SJSA1 (cell line): ENCODE results near the gene POR. TPM values are rescaled to one million over a fixed set of nuclear protein-coding genes. Genes with fewer than 3 reads are reported as not detected.

ENCODE experiments used
- DNase-seq, 2 experiments: peaks; one replicate each; pipeline ENCODE4 v3.0.0-alpha.2; 2015 to 2020; ENCODE audit warnings: low spot score in 2 of 2, low read depth in 1 of 2
- H3K27ac ChIP-seq: fragments of 250-450 bp; sonication (Bioruptor Pico); 2 replicates; pipeline ENCODE4 v1.5.1; 2020; ENCODE audit warnings: mild to moderate bottlenecking, moderate library complexity
- H3K27me3 ChIP-seq: fragments of 250-450 bp; sonication (Bioruptor Pico); replicated peaks from 2 replicates; pipeline ENCODE4 v1.5.1; 2020; ENCODE audit warnings: mild to moderate bottlenecking, moderate library complexity
- H3K36me3 ChIP-seq: fragments of 250-450 bp; sonication (Bioruptor Pico); 2 replicates; pipeline ENCODE4 v1.5.1; 2020; ENCODE audit warnings: mild to moderate bottlenecking
- H3K4me1 ChIP-seq: fragments of 250-450 bp; sonication (Bioruptor Pico); replicated peaks from 2 replicates; pipeline ENCODE4 v1.6.1; 2021; ENCODE audit warnings: mild to moderate bottlenecking
- H3K4me3 ChIP-seq: fragments of 250-450 bp; sonication (Bioruptor Pico); 2 replicates; pipeline ENCODE4 v1.5.1; 2020; ENCODE audit warnings: mild to moderate bottlenecking
- H3K9me3 ChIP-seq: fragments of 250-450 bp; sonication (Bioruptor Pico); replicated peaks from 2 replicates; pipeline ENCODE4 v1.5.1; 2020; ENCODE audit warnings: mild to moderate bottlenecking
- total RNA-seq: library from RNA; depleted of rRNA; stranded (reverse); fragments of >200 nt; shearing (Covaris generic); gene quantifications from 2 replicates; pipeline ENCODE4 v1.2.3, GENCODE V29; 2014

POR gene
- total RNA-seq, 1 experiment from 2014 or later, result 115 TPM

DNA sequence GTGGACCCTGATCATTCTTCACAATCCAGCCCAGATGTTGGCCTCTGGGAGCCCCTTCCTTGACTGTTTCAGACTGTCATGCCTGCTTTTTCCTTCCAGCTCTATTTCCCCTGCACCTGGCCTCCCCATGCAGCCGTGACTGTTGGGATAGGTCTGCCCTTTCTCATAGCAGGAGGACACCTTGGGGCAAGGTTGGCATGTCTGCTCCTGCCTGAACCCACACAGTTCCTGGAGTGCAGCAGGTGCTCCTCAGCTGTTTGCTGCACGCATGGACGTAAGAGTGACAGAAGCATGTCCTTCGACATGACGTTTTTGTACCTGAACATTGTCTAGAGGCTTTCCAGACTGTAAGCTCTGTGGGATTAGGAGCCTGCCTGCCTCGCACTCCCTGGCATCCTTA, 24.0 kb downstream of the POR start:
- H3K27me3 ChIP-seq, result no peaks in the 10 kb centered on the region
- no peak overlapping the region for H3K4me3 ChIP-seq
- no peak for DNase-seq
- H3K9me3 ChIP-seq, result 0 out of 2 replicates have a peak, but pooled peaks cover 8% of the 10 kb centered on the region
- no peak overlapping the region for H3K27ac ChIP-seq
- H3K36me3 ChIP-seq, result peaks cover 39% of the 10 kb centered on the region
- peaks cover 25% of the 10 kb centered on the region for H3K4me1 ChIP-seq

DNA sequence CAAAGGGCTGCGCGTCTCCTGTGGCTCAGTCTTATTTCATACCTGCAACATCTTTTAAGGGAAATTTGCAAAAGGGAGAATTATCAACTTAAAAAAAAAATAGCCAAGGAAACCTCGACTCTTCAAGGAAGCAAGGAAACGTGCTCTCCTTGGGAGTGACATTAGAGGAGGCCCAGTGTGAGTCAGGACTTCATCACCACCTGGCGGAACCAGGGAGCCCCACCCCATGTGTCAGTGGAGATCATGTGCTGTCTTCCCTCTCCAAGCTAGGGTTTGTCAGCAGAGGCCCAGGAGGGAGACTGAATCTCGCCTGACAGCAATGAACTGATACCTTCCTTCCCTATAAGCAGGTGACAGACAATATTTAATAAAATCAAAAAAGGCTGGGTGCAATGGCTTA, 28.9 kb downstream of the POR start:
- peaks cover 56% of the 10 kb centered on the region for H3K36me3 ChIP-seq
- H3K9me3 ChIP-seq, result no peaks in the 10 kb centered on the region
- no peak for DNase-seq
- no peak overlapping the region for H3K4me3 ChIP-seq
- no peaks in the 10 kb centered on the region for H3K27me3 ChIP-seq
- peaks cover 22% of the 10 kb centered on the region for H3K4me1 ChIP-seq
- H3K27ac ChIP-seq, result no peak overlapping the region

DNA sequence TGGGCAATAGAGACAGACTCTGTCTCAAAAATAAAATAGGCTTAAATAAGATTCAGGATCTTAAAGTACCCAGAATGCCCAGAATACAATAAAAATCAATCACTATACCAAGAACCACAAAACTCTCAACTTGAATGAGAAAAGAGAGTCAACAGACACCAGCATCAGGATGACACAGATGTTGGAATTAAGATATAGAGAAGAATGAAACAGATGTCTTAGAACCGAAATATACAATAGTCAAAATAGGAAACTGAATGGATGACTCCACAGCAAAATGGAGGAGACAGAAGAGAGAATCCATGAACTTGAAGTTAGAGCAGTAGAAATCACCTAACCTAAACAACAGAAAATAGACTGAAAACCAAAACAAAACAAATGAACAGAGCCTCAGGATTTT, 29.6 kb downstream of the POR start:
- DNase-seq, result no peak
- Histone ChIP-seq H3K4me1 (peaks cover 22% of the 10 kb centered on the region), H3K36me3 (peaks cover 52% of the 10 kb centered on the region), H3K27ac (no peak overlapping the region), H3K27me3 (no peaks in the 10 kb centered on the region), H3K4me3 (no peak overlapping the region), H3K9me3 (no peaks in the 10 kb centered on the region)

DNA sequence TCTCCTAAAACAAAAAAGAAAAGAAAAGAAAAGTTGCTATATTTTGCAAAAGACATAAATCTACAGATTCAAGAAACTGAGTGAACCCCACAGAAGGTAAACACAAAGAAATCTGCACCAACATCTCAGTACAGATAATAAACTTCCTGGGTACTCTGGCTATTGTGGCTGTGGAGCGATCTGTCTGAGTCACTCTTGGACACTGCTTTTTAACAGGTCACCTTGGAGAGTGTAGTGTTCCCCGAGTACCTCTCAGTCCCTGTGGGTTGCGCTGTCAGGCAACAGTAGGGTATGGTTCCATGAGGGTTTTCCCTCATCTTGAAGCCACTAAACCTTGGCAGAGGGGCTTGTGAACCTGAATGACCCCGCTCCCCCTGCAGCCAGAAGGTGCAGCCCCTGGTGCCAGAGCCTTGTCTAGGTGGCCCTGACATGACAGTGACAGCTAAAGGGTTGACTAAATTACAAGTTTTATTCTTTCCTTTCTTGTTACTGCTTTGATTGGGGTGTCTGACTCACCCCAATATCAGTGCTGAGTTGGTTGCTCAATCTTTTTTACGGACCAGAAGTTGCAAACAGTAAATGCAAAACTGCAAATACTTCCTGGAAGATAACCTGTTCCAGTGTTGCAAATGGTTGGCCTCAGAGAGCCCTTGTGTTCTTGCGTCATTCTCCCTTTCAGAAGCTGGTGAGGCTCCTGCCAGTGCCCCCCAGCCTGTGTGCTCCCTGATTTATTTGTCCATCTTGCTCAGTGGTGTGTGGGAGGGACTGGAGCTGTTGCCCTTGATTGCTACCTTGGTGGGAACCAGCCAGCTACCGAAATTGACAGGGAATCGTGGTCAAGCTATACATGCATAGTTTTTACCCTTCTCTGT, 30.6 kb downstream of the POR start:
- Histone ChIP-seq H3K9me3 (no peaks in the 10 kb centered on the region), H3K27me3 (no peaks in the 10 kb centered on the region), H3K36me3 (peaks cover 50% of the 10 kb centered on the region), H3K4me1 (peaks cover 22% of the 10 kb centered on the region), H3K27ac (no peak overlapping the region), H3K4me3 (no peak overlapping the region)
- DNase-seq, result no peak

DNA sequence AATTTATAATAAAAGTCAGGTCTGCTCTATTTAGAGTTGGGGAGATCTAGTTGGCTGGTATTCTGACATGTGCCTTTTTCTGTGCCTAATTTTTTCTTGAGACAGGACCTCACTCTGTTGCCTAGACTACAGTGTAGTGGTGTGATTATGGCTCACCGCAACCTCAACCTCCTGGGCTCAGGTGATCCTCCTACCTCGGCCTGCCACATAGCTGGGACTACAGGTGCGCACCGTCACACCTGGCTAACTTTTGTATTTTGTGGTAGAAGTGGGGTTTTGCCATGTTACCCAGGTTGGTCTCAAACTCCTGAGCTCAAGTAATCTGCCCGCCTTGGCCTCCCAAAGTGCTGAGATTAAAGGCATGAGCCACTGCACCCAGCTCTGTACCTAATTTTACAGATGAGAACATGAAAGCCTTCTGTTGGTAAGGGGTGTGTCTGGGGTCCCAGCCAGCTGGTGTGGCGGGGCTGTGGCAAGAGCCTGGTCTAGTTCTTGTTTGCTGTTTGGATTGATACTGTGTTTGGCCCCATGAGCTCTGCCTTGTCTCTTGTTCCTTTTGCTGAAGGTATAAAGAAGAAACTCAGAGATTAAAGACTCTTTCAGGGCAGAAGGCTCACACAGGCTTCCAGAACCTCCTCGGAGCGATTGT, 31.4 kb downstream of the POR start:
- Histone ChIP-seq H3K36me3 (peaks cover 45% of the 10 kb centered on the region), H3K4me3 (no peak overlapping the region), H3K4me1 (peaks cover 22% of the 10 kb centered on the region), H3K27me3 (no peaks in the 10 kb centered on the region), H3K9me3 (no peaks in the 10 kb centered on the region), H3K27ac (no peak overlapping the region)
- no peak for DNase-seq

DNA sequence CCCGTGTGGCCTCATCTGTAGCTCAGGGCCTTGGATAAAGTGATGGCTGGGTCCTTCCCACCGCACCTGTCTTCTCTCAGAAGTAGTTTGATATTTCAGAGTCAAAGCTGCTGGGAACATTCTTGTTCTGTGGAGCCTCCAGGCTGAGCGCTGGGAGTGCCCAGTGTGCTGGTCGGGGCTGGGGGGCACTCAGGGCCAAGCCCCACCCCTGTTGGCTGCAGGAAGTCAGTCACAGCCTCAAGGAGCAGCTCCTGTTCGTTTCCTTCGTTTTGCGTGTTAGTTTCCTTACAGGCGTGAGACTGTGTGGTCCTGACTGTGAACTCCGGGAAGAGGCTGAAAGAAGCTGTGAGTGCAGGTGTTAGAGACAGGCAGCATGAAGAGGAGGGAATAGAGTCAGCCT, 33.2 kb downstream of the POR start:
- no peak overlapping the region for H3K27ac ChIP-seq
- no peak overlapping the region for H3K4me3 ChIP-seq

DNA sequence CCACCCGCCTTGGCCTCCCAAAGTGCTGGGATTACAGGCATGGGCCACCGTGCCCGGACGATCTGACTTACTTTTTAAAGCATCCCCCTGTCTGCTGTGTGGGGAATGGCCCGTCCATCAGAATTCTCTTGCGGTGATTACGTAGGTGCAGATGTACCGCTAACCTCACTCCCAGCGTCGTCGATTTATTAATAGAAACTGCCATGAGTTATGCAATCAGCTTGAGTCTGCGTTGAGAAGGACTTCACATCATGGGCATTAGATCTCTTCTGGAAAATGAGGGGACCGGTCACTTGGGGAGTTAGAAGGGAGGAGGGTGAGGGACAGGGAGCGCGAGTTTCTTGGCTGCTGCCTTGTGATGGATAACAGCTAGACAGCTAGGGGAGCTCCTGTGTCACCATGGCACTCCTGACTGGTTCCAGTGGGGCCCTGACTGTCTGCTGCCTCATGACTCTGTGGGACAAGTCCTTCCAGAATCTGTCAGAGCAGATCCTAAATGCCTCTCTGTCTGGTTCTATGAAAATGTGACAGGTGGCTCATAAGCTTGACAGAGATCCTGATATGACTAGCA, 35.2 kb downstream of the POR start:
- Histone ChIP-seq H3K36me3 (peaks cover 43% of the 10 kb centered on the region), H3K4me3 (no peak overlapping the region), H3K4me1 (peaks cover 4% of the 10 kb centered on the region), H3K9me3 (no peaks in the 10 kb centered on the region), H3K27ac (no peak overlapping the region), H3K27me3 (no peaks in the 10 kb centered on the region)
- no peak for DNase-seq

More for the DNA sequence above, 33.2 kb downstream of the POR start:
- Histone ChIP-seq H3K4me1 (peaks cover 22% of the 10 kb centered on the region), H3K36me3 (peaks cover 43% of the 10 kb centered on the region), H3K9me3 (no peaks in the 10 kb centered on the region), H3K27me3 (no peaks in the 10 kb centered on the region)
- DNase-seq, result no peak

DNA sequence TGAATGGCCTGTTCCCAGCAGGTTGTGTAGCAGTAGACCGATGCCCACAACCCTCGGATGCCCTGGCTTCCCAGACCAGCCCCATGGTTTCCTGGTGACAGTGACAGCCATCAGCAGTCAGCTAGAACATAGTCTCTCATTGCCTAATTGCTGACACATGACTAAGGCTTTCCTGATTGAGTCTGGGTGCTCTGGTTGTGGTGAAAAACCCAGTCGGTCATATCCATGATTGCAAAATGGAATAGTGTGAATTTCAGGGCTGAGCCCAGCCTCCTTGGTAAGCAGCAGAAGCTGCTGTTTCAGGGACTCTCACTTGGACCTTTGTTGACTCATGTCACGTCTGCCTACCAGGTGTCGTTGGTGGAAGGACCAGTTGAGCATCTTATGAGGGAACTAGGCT, 36.6 kb downstream of the POR start:
- peaks cover 50% of the 10 kb centered on the region for H3K36me3 ChIP-seq
- H3K27ac ChIP-seq, result no peak overlapping the region
- no peaks in the 10 kb centered on the region for H3K27me3 ChIP-seq
- H3K4me3 ChIP-seq, result no peak overlapping the region
- H3K9me3 ChIP-seq, result no peaks in the 10 kb centered on the region
- DNase-seq, result no peak
- H3K4me1 ChIP-seq, result peaks cover 12% of the 10 kb centered on the region

DNA sequence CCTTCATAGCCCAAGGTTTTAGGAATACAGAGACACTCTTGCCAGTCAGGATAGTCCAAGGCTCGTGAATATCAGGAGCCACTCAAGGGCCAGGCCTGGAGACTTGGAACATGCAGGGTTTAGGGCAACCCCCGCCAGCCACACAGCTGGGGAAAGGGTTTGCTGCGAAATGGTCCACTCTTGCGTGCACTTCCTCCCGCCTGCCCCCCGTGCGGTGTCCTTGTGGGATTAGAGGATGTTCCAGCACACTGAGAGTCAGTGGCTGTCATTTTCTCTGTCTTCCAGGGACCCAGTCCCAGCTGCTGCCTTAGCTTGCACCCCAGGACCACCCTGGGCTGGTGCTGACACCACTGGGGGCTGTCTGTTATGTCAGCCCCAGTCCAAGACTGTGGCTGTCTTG, 38.5 kb downstream of the POR start:
- DNase-seq, result no peak
- no peak overlapping the region for H3K4me3 ChIP-seq
- no peaks in the 10 kb centered on the region for H3K9me3 ChIP-seq
- H3K27me3 ChIP-seq, result no peaks in the 10 kb centered on the region
- H3K36me3 ChIP-seq, result peaks cover 51% of the 10 kb centered on the region
- H3K27ac ChIP-seq, result no peak overlapping the region
- H3K4me1 ChIP-seq, result peaks cover 12% of the 10 kb centered on the region

DNA sequence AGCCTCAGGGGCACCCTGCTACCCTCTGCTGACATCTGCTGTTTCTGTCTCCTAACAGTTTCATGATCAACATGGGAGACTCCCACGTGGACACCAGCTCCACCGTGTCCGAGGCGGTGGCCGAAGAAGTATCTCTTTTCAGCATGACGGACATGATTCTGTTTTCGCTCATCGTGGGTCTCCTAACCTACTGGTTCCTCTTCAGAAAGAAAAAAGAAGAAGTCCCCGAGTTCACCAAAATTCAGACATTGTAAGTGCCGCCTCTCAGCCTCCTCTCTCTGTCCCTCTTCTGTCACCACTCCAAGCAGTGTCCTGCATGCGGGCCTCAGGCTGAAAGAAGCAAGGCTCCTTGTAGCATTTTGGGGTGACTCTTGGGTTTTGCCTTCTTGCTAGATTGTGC, 39.0 kb downstream of the POR start:
- H3K9me3 ChIP-seq, result no peaks in the 10 kb centered on the region
- peaks cover 55% of the 10 kb centered on the region for H3K36me3 ChIP-seq
- H3K27ac ChIP-seq, result no peak overlapping the region
- peaks cover 12% of the 10 kb centered on the region for H3K4me1 ChIP-seq
- no peak overlapping the region for H3K4me3 ChIP-seq
- no peaks in the 10 kb centered on the region for H3K27me3 ChIP-seq
- DNase-seq, result no peak

DNA sequence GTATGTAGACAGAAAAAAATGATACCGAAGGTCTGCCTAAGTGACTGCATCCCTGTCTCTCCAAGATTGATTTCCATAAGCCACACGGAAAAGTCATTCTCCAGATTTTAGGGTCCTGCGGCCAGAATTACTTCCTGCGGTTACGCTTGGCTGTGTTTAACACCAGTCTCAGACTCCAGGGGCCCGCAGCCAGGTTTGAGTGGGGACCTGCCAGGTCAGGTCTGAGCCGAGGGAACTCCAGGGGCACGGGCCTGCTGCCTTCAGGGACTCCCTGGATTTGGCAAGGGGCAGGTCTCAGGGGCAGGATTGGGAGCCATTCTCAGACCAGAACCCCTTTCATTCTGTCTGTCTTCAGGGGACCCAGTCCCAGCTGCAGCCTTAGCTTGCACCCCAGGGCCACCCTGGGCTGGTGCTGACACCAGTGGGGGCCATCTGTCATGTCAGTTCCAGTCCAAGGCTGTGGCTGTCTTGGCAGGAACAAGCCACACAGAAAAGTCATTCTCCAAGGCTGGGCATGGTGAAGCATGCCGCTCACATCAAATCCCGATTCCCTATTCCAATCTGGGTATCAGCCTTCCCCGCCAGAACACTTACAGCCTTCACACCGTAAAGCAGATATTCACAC, 40.5 kb downstream of the POR start:
- Histone ChIP-seq H3K27me3 (no peaks in the 10 kb centered on the region), H3K9me3 (no peaks in the 10 kb centered on the region), H3K4me1 (peaks cover 12% of the 10 kb centered on the region), H3K36me3 (peaks cover 65% of the 10 kb centered on the region), H3K4me3 (no peak overlapping the region), H3K27ac (no peak overlapping the region)
- no peak for DNase-seq

DNA sequence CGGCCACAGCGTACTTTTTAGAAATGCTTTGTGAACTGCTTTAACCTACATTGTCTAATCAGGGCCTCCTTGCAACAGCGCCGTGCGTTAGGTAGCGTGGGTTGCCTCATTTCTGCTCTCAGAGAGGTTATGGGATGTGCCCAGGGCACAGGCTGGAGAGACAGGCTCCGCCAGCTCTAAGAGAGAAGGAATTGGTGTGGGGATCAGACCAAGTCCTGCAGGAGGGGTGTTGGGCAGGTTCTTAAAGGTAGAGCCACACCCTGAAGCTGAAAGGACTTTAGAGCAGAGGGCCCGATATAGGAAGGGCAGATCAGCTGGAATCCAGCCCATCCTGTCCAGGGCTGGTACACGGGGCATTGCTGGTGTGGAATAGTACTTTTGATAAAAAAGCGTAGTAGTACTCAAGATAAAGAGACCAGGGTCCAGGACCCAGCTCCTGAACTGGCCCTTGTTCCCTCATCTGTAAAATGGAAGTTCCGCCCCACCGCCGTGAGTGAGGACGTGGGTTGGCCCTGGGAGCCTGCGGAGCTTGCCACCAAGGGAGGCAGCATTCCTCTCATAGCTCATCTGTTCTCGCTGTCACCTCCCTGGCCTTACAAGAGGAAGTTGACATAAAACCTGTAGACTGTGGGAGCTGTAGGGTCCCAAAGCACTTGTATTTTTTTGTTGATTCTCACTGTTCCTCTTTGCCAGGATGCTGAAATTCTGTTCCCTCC, 42.2 kb downstream of the POR start:
- Histone ChIP-seq H3K9me3 (no peaks in the 10 kb centered on the region), H3K36me3 (peaks cover 78% of the 10 kb centered on the region), H3K4me1 (peaks cover 12% of the 10 kb centered on the region), H3K27me3 (no peaks in the 10 kb centered on the region), H3K4me3 (no peak overlapping the region), H3K27ac (no peak overlapping the region)
- DNase-seq, result no peak

DNA sequence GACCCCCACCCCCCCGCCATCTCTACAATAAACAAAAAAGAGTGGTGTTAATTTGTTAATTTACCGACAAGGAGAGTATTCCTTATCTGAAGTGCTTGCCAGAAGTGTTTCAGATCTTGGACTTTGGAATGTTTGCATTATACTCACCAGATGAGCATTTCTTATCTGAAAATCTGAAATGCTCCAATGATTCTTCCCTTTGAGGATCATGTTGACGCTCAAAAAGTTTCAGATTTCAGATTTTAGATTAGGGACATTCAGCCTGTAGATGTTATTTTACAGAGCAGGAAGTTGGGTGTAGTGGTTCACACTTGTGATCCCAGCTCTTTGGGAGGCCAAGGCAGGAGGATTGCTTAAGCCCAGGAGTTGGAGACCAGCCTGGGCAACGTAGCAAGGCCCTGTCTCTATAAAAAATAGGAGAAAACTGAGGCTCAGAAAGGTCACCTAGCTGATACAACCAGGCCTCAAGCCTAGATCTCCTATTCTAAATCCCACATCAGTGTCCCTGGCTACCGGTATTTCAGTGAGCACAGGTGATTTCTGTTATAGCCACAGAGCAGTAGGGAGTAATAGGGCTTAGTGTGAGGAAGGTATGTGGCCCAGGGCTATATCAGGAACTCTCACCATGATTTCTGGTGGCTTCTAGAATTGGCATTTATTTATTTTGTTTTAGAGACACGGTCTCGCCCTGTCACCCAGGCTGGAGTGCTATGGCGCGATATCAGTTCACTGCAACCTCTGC, 44.0 kb downstream of the POR start:
- no peak overlapping the region for H3K27ac ChIP-seq
- H3K4me1 ChIP-seq, result peaks cover 12% of the 10 kb centered on the region
- no peaks in the 10 kb centered on the region for H3K9me3 ChIP-seq
- H3K36me3 ChIP-seq, result peaks cover 84% of the 10 kb centered on the region
- no peaks in the 10 kb centered on the region for H3K27me3 ChIP-seq
- no peak for DNase-seq
- H3K4me3 ChIP-seq, result no peak overlapping the region
